HG03159 (cell line): Measurements from ENCODE around the gene PDE1C.
"Not testable (repeated sequence)": the region's sequence is repeated elsewhere in the genome, so short reads cannot be mapped to it uniquely, and the experiment has no call there.

Experiments used
- ATAC-seq: cut with Tn5 transposase; IDR thresholded peaks from one replicate; pipeline ENCODE4 v1.9.1; 2021; ENCODE audit warnings: mild to moderate bottlenecking, moderate library complexity; ENCODE audit not compliant: unreplicated experiment

Gene PDE1C

DNA sequence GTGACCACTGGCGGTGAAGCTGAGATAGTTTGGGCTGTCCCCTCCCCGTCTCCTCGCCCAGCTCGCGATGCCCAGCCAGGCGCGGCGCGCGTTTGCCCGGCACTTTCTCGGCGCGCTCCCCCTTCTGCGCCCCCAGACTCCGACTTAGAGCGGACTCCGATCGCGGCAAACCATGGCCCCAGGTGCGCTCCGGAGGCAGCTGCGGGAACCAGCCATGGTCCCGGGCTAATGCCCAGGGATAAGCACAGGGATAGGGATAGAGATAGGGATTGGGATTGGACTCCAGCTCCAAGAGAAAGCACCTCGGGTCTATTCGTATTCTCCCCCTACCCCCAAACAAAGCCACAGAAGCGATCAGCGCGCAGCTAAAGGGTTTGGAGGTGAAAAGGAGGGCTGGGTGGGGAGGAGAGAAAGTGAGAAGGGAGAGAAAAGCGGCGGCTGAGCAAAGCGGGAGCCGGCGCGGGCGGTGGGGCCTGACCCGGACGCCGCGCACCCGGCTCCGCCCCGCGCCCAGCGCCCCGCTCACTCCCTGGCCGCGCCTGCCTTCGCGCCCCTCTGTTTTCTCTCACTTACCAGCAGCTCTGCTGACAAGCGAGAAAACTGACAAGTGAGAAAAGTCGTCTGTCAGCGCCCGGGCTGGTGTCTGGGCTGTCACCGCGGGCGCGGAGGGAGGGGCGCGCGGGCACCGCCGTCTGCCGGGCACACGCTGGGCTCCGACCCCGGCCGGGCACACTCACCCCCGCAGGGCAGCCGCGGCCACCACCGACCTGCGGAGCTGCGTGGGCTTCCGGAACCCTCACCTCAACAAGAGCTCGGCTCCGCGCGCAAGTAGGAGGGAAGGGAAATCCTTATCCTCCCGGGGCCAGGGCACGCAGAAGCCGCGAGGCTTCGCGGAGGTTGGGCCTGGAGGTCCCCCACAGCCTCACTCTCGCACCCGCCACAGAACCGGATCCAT is at the start of gene PDE1C:
Gene PDE1C, minus strand, starts transcription at position 2 of the 955 bp plus-strand sequence.
- ATAC-seq: no peak

DNA sequence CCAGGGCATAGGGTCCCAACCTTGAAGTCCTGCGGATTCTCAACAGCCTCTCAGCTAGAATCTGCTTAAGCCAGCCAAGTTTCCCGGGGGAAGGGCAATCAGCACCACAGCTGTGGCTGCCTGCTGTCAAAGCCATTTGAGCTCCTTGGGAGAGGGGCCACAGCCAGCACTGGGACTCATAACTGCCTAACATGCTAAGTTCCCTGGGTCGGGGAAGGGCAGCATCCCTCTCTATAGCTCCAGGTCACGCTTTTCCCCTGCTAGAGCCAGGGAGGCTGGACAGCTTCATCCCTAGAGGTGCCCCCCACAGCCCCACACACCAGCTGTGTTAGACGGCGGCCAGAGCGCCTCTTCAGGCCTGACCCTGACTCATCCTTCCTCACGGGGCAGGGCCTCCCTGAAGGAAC is 49.6 kb upstream of the PDE1C start:
- no peak for ATAC-seq

DNA sequence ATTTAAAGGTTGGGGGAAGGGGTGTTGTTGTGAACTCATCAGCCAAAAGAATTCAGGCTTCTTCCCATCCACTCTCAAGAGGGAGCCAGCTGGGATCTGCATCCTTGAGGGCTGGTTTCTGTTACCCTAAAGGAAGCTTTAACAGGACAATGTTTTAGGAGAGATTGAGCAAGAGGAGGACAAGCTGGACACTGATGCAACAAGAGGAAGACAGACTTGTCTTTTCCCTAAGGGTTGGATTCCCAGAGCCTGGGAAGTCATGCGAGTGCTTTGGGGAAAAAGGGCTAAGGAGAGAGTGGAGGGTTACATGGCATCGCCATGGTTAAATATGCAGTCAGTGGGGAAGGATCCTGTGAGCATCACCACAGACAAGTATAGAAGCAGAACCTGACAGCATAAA is 47.6 kb upstream of the PDE1C start:
- ATAC-seq: no peak

DNA sequence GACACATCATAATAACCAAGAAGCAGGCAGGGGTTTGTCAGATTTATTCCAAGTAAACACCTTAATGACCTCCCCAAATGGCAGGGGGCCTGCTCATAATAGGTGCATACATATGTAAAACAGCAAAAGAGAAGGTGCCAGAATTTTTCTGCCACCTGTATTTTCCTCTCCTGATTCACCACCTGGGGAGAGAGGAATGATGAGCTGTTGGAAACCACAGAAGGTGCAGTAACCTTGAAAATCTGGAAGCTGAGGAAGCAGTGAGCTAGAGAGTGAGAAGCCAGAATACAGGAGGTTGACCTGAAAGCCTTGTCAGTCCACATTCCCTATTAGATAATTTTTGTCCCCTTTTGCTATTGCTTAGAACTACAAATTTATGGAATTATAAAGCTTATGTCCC is 46.2 kb upstream of the PDE1C start:
- no peak for ATAC-seq

DNA sequence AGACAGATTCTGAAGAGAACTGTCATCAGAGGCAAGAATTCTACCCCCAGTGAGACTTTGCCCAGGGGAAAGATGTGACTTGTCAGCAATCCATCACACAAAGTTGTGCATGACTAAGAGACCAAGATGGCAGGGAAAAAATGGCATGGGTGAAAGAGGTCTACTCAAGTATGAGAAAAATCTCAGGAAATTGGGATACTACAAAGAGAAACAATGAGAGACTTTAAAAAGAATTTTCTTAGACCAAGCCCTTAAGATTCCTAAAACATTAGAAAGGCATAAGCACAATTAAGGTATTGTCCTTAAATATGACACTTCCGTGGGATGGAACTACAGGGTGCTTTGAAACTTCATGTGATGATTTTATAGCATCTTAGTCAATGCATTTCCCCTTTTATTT is 45.6 kb upstream of the PDE1C start:
- no peak for ATAC-seq

DNA sequence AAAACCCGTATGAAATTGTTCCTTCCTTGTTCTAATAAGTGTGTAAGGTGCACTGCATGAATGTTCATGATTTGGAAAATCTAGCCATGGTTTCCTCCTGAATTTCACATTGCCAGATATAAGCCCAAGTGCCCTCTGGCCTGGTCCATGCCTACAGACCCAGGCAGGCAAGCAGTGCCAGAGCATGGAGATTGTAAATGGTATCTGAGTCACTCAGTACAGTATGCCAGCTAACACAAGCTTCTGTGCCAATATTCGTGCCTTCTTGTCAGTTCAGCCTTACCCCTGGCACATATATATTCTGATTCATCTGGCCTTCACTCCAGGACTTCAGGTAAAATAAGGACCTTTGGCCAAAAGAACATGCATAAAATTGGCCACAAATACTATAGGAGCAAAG is 38.4 kb upstream of the PDE1C start:
- no peak for ATAC-seq

DNA sequence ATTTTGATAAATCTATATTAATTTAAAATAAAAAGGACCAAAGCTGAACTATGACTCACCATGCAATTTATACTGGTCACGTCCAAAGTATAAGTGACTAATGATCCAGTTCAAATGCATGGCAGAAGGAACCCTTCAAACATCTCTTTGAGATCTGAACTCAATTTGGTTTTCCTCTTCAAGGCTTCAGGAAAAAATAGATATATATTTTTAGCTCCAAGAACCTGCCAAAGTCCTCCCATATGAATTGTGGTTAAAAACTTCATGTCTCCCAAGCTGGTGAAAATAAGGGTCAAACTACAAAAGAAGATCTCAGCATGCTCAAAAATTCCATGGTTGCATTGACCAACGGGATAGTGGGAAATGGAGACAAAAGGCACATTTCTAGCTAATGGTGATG is 34.6 kb upstream of the PDE1C start:
- no peak for ATAC-seq

DNA sequence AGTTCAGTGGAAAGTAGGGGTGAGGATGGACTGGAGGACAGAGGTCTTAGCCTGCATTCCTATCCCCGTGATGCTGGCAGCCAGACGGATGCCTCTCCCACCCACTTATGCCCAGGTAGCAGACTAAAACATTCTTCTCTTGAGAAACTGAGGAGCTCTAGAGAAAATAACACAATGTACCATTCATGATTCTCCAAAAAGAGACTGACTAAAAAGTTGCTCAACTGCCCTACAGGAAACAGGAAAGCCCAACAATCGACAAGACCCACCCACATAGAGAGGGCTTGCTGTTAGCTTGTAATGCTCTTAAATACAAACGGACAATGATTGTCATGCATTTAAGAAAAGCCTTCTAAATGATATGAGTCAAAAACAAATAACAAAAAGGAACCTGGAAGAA is 33.2 kb upstream of the PDE1C start:
- no peak for ATAC-seq

DNA sequence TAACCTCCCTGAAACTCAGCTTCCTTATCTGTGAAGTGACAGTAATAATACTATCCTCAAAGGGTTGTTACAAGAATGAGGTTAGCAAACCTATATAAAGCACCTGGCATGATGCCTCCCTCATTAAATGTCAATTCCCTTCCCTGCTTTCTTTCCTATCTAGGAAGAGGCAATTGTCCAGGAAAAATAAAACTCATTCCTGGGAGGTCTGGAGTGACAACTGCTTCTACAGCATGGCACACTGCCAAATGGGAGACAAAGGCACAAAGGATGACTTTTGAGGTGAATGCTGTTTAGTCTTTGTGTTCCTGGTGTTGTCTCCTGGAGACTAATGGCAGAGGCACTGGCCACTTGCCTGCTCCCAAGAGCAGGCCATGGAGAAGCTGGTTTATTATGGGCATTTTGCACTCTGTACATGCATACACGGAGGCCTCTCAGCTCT is 32.2 kb upstream of the PDE1C start:
- no peak for ATAC-seq

DNA sequence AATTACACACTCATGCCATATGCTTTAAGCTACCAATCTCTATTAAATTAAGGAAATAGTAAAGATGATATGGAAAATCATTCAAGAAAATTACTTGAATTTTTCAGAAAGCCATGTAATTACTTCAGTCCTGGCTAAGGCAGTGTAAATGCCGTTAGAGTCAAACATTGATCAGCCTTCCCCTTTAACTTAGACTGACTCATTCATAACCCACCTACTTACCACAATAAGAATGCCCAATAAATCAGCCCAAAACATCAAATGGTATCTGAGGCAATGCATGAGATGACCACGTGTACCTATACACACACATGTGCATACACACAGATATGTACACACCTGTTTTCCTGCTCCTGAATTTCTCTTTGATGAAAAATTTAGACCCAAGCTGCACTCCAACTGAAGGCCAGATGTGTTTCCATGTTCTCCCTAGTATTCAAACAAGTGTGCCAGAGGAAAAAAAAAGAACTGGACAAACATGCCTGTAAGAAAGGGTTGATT is 30.2 kb upstream of the PDE1C start:
- no peak for ATAC-seq

DNA sequence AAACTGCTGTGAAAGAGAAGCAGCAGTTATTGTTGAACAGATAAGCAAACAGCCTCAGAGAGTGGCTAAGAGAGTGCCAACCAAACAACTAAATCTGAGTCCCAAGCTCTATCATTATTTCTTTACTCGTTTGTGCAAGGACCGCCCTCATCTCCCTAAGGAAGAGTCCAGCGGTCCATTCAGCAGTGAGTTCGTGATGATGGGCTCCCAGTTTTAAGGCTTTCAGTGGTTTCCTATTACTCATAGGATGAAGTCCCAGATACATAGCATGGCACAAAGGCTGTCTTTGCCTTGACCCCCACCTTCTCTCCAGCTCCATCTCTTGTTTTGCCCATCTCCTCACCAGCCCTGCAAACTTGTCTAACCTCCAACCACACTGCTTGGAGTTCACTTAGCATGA is 24.3 kb upstream of the PDE1C start:
- ATAC-seq: no peak

DNA sequence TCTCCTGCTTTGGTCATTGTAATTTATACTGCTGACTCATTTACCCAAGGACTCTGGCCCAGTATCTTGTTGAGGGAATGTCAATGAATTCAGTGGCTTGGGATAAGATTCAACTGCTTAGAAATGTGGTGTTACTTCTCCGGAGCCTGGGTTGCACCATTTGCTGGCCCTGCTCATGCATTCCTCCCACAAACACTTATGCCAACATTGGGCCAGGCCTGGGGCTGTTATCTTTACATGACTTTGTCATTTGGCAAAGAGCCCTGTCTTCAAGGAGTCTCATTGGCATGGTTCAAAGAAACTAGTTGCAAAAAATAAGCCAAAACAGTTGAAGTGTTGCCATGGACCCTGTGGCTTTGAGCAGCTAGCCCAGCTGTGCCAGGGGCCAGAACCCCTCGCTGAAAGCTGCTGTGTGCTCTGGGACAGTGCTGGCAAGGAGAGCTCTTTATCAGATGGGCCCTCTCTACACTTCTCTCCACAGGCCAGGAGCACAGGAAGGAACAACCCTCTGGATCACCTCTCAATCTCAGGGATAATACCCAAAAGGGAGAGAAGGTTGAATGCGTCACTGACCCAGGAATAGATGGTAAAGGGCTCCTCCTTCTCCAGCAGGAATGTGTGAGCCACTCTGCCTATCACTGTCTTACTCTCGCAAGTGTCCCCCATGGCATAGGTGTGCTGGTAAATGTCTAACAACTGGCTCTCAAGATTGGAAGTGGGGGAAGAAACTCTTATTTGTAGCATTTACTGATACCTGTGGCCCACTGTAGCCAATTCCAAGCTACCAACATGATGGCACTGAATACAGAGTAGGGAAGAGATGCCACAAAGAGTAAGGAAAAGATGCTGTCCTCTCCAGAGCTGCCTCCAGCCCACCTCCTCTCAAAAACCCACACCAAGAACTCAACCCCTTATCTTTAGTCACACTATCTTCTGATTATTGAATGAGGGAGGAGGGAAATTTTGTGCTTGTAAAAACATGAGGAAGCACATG is 23.5 kb upstream of the PDE1C start:
- ATAC-seq: no peak

DNA sequence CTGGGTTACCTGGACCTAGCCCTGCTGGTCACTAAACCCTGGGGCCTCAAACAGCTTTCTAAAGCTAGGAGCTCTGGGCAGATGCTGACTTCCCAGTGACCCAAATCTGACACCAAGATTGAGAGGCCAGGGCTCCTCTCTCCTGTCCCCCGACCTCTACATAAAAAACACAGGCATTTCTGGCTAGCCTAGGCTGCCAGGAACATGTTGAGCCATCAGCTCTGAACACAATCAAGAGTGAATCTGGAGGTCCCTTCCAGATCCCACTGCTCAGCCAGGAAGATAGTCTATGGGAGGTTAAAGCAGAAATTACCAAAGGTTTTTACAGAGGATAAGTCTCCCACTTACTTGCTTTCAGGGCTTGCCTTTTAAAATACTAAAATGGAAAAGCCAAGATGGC is 22.1 kb upstream of the PDE1C start:
- no peak for ATAC-seq

DNA sequence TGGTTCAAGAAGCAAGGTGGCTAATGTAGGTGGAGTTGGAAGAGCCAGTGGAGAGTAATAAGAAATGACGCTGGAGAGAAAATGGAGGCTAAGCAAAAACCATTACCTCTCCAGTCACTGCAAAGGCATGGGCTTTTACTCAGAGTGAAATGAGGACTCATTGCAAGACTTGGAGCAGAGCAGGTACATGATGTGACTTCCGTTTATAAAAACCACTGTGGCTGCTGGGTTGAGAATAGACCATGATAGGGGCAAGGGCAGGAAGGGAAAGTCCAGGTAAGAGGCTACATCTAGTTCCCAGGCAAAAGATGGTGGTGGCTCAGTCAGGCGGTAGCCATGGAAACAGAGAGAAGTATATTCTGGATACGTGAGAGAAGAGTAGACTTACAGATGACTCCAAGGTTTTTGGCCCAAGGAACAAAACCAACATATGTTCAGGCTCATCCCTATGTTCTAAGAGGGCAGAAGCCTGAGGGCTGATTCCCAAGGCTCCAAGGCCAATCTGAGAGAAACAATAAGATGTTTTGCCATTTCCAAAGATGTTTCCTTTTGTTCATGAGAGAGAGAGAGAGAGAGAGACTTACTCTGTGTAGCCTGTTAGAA is 21.5 kb upstream of the PDE1C start:
- ATAC-seq: no peak

DNA sequence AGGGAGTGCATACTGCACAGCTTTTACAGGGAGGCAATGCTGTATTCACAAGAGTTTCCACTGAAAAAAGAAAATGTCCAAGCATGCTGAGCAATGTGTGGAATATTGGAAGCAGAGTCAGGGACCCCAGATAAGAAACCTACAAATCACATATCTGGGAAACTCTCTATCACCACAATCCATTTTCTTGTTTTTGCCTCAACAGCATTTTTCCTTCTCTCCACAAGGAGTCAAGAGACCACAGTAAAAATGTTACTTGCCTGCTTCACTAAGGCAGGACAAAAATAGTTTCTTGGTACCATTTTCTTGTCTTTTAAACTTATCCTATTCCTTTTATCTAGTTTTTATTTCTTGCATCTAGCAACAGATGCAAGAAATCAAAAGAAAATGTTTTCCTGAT is 19.5 kb upstream of the PDE1C start:
- no peak for ATAC-seq

DNA sequence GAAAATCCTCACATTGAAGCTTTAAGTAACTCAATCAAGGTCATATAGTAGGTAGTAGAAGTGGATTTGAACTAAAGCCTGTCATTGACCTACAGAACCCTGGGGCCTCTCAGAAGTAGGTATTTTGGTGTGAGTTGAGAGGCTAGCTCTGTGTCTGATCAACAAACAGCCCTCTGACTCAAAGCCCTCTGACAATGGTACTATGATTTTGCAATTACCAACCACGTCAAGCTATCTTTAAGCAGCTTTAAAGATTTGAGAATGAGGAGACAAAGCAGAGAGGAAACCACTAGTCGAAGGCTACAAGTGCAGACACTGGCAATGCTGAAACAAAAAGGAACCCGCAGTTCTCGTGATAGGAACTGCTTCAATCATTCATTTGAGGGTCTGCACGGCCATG is 19.0 kb upstream of the PDE1C start:
- no peak for ATAC-seq

DNA sequence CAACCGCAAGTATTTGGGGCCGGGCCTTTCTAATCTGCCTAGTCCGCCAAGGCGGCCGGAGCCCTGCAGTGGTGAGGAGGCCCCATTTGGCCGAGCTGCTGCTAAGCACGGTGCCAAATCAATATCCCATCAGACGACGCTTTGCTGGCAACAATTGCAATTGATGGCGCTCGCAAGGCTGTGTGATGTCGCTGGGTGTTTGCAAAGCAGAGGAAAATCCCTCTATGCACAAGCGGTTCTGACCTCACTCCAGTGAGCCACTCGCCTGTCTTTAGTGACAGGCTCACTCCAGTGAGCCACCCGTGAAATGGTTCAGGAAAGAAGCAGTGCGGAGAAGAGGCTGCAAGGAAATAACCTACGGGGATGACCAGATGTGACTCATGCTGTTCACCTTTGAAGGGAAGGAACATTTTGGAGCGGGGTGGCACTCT is 18.3 kb upstream of the PDE1C start:
- no peak for ATAC-seq

DNA sequence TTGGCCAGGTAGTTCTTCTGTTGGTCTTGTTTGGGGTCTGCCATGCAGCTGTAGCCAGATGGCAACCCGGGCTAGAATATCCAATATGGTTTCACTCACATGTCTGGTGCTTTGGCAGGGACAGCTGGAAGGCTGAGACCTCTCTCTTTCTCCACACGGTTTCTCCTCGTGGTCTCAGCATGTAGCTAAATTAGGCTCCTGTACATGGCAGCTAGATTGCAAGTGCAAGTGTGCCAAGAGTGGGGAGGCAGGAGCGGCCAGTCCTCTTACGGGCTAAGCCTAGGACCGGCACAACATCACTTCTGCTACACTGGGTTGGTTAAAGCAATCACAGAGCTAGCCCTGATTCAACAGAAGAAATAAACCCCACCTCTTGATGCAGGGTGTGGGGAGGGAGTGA is 9.3 kb upstream of the PDE1C start:
- ATAC-seq: no peak

DNA sequence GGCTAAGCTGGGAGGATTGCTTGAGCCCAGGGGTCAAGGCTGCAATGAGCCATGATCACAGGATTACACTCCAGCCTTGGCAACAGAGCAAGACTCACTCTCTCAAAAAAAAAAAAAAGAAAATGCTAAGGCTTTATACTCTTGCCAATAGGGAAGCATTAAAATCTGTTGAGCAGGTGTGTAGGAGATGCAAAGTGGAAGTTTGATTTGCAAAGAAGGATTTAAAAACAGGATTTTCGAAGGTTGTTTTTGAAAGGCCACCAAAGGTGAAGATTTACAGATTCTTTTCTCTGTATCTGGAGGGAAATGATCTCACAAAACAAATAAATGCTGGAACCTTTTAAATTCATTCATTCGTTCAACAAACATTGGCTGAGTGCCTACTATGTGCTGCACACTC is 8.6 kb upstream of the PDE1C start:
- ATAC-seq: no peak

DNA sequence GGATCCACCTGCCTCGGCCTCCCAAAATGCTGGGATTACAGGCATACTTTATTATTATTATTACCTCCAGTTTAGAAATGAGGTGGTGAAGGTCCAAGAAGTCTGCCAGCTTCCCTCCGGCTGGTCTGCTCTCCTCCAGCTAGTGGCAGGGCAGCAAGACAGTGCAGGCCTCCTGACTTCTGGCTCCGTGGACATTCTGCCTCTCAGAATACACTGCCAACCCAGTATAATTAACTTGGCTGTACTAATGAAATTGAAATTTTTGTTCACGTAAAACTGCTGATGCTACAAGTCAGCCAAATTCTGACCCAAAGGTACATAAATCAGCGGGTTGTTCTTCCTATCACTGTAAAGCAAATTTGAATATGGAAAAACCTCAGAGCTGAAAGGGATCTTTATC is 7.6 kb upstream of the PDE1C start:
- no peak for ATAC-seq

DNA sequence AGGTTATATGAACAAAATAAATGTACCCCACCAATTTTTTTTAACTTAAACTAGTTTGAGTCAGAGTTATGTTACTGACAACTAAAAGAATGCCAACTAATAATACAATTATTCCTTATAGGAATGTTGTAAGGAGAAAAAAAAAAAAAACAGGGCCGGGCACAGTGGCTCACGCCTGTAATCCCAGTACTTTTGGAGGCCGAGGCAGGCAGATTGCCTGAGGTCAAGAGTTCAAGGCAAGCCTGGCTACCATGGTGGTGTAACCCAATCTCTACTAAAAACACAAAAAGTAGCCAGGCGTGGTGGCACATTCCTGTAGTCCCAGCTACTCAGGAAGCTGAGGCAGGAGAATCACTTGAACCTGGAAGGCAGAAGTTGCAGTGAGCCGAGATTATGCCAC is 6.6 kb upstream of the PDE1C start:
- ATAC-seq: not testable (repeated sequence)
